HL-60/S4 treated with retinoic acid at 250 ng/mL for 4 days and 3 days (cell line): ENCODE measurements around the gene FBXO41.

Experiments used
- in situ Hi-C: fragments of 300-500 bp; cut with MboI; formaldehyde crosslinking; loops from 2 replicates; pipeline ENCODE4 v1.7.0; 2022; ENCODE audit warnings: low sequenced_read_pairs

The FBXO41 gene

DNA sequence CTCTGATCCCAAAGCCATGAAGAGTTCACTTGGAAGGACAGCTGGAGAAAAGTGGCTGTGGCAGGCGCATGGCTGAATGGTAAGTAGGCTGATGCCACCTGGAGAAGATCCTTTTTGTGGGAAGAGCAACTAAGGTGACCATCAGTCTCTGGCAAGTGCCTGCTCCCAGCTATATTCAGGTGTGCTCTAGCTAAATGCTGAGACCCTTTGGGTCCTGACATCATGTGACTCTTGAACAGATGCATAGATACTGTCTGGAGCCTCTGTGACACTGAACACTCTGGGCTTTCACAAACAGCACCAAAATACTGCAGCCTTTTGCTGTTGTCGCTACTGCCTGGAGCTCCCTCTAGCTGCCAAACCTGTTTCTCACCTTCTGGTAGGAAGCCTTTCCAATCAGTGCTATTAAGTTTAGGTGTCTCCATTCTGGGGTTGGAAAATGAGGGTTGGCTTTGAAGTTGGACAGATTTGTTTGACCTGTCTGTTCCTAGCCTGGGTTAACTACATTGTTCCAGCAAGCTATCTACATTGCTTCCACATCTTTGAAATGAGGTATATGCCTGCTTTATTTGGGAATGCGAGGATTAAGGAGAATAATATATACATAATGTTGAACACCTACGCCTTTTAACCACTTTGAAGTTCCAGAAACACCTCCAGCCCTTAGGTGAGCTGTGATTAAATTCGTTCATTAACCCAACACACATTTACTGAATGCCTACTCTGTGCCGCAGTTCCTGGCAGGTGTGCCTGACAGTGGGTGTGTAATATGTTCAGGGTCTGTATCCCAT, 6.0 kb upstream of the FBXO41 start:
- in situ Hi-C loops: no loop called here

DNA sequence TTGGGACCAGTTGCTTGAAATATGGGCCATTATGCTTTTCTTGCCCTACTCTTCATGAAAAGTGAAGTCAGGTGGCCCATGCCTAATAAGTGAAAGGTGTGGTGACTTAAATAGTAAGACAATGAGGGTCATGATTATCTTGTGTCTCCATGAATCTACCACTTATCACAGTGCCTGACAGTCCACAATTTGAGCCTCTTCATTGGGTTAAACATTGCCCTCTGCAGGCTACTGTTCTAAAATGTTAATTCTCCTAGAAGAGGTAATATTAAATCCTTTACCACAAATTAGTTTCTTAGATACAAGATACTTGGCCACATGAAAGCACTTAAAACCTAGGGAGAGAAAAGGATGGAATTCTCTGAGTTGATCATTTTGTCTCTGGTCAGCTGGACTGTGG, 5.0 kb upstream of the FBXO41 start:
- in situ Hi-C loops: no loop called here

DNA sequence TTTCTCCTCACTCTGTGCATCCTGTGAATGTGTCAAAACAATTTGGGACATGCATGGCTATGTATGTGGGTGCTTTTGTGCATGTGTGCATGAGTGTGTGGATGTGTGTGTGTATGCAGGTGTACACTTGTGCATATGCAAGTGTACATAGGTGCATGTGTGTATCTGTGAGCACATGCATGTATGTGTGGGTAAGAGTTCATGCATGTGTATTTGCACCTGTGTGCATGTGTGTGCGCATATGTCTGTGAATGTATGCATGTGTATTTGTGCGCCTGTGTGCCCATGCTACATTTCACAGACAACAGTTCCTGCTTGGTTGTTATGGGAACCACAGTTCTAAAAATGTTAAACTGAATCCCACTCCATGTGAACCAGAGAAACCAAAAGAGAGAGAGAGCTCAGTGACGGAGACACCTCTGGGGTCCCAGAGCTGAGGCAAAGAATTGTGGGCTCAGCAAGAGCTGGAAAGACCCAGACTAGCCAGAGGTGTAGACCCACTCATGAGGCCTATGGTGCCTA, 1.9 kb upstream of the FBXO41 start:
- in situ Hi-C loops: no loop called here

DNA sequence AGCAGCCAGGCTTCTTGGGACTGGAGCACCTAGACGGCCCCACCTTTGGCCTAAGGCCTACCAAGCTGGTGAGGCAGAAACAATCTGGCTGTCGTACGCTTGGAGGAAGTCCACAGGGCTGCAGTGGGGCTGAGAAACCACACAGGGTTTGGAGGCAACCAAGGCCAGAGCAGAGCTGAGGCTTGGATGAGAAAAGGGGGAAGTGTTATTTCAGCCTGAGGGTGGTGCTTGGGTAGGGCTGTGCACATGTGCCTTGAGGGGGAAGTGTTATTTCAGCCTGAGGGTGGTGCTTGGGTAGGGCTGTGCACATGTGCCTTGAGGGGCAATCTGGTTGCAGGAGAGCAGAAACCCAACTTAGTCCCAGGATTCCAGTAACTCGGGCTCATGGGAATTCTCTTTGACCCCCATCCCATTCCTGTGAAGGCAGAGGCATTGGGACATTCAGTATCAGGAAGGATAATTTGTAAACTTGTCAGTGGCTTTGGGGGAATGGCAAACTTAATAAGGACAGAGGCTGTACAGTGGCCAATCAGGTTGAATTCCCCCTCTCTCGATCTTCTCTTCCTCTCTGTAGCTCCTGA, 971 bp upstream of the FBXO41 start:
- in situ Hi-C loops: no loop called here

DNA sequence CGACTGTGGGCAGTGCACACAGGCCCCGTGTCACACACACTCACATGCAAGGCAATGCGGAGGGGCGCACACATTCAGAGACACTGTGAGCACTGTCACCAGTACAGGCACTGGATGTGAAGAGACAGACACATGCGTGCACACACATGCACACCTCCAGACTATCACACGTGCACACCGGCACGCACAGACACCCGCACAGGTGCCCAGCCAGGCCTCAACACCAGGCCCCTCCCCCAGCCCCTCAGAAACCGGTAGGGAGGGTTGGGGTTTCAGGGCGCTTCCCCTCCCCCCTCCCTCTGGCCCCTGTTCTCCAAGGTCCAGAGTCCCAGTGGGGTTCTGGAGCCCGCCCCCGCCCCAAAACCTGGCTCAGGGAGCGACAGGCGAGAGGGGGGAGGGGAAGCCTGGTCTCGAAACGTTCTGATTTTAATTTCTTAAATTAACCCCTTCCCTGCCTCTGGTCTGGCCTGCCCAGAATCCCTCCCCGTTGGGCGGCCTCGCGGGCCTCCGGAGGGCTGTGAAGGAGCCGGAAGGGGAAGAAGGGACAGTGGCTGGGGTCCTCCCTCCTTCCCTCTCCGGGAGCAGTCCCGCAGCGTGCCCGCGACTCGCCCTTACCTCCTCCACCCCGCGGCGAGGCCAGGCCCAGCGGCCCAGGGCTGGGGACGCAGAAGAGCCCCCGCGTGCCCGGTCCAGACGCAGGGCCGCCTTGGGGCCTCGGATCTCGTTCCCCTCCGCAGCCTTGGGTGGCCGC, 558 bp downstream of the FBXO41 start:
- in situ Hi-C loops: no loop called here

DNA sequence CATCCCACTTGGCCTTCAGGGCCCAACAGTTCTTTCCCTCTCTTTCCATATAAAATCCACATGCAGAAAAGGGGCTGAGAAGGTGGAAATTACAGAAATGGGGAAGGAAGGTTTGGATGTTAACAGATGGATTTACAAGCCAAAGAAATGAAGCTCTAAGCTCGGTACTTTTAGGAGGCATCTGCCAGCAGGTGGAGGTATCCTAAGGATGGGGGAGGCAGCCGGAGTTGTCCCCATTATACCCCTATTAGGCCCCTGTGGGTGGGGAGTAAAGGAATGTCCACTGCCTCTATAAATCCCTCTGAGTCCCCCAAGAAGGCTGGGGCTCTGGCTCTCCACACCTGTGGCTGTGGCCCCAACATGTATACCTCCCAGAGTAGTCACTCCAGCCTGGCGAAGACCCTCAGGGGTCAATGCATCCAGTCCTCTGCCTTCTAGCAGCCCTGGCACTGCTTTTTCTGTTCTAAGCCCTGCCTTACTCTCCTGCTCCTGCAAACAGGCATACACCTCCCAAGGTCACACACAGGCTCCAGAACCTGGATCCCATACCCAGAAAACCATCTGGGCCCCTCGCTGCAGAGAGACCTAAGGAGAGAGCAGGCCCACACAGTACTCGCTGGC, 1.2 kb downstream of the FBXO41 start:
- in situ Hi-C loops: no loop called here

DNA sequence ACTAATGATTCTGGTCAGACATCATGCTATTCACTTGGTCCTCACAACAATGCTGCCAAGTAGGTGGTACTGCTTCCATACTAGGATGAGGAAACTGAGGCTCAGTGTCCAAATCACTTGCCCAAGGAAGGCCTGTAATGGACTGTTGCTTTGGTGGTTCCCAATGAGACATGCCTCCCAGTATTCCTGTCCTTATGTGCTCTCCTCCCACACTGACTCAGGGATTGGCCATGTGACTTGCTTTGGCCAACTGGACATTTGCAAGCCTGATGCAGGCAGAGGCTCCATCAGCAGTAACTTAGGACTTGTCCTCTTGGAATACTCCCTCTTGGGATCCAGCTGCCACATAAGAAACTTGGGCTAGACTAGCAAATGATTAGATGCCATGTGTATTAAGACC, 3.0 kb downstream of the FBXO41 start:
- in situ Hi-C loops: no loop called here

DNA sequence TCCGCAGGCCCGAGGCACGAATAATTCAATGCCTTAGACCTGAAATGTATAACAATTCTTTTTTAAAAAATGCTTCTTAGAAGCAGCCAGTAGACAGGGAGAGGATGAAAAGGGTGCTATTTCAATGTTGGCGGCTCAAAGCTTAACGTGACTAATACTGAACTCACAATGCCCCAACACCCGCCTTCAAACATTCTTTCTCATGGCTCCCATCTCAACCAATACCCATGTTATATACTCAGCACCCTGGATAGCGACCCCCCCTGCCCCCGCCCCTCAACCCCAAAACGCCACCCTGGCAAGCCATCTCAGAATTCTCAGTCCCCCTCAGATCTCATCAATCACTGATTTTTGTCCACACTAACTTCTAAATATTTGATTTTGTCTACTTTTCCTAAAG, 4.4 kb downstream of the FBXO41 start:
- in situ Hi-C loops: no loop called here

DNA sequence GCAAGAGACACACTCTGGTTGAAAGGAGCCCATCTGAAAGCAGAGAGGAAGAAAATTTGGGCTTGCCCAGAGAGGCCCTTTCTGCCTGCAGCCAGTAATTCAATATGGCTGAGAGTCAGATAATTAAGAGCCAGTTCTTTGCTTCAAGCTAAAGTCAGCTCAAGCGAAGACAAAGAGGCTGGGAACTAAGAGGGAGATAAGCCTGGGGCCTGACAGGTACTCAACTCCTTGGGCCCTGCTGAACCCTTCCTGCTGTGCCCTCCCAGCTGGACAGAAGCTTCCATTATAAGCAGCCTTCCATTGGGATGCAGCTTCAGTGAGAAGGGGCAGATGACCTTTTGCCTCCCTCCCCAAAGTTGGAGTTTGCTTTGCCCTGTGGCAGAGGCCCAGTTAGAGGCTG, 12.0 kb downstream of the FBXO41 start:
- in situ Hi-C loops: no loop called here

DNA sequence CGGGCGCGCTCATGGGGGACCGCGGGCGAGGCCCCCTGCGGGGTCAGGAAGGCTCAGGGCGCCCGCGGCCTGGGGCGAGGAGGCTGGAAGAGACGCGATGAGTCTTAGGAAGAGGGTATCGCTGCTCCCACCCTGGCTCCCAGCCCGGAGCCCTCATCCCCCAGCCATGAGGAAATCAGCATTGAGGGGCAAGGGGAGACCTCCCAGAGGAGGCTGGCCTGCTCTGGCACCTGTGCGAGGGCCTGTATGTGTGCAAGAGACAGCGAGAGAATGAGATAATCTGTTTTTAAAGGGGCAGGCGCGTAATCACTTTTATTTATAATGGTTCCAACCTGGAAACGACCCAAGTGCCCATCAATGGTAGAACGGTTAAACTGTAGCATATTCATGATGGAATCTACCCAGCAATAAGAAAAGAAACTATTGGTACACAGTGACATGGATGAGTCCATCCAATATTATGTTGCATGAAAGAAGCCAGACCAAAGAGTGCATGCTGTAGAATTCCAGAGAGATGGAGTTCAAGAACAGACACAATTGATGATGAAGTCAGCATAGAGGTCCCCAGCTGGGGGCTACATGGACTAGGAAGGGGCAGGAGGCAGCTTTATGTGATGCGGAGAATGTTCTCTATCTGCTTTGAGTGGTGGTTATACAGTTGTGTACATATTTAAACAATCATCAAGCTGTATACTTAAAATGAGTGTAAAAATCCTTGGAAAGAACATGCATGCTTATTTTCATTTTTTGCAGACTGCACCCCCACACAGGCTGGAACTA, 14.4 kb downstream of the FBXO41 start:
- in situ Hi-C loops: no loop called here

DNA sequence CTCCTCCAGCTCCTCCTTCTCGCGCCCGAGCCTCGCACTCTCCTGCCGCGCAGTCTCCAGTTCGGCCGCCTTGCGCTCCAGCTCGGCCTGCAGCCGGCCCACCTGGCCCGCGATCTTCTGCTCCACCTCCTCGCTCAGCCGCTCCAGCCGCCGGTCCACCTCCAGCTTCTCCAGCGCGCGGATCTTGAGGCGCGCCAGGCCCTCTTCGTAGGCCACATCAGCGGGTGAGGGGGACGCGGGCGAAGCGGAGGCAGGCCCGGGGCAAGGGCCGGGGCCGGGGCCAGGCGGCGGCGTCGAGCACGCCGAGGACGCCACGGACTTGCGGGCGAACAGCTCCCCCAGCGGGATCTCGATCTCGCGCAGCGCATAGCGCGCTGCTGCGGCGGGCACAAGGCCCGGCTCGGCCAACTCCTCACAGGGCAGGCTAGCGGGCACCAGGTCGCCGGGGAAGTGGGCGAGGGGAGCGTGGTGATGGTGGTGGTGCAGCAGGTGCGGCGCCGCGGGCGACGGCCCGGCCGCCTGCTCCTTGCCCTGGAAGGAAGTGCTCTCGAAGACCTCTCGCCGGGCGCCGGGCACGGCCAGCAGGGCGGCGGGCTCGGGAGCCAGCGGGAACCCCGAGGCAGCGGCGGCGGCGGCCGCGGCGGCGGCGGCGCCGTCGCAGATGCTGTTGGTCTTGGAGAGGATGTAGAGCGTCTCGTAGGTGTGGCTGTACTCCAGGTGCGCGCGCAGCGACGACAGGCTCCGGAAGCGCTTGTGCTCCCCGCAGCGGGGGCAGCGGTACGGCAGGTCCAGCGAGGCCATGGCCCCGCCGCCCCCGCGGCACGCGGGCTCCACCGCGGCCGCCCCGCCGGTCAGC, 15.2 kb downstream of the FBXO41 start:
- in situ Hi-C loops: no loop called here

DNA sequence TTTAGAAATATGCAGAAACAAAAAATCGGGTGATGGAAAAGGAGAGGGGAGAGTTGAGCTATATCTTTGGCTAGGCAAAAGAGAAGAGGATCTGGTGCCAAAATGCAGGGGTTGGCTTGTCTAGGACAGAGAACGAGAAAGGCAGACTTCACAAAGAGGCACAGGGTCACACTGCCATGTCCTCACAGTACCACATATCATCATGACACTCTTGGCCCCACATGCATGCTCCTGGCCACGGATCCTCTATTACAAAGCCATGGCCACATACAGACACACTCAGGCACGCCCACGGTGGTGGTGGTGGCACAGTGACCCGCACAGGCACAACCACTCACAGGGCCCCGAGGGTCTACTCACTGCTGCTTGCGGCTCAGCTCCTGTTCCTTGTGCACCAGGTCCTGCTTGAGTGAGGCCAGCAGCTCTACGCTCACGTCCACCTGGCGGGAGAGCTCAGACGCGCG, 15.9 kb downstream of the FBXO41 start:
- in situ Hi-C loops: no loop called here

DNA sequence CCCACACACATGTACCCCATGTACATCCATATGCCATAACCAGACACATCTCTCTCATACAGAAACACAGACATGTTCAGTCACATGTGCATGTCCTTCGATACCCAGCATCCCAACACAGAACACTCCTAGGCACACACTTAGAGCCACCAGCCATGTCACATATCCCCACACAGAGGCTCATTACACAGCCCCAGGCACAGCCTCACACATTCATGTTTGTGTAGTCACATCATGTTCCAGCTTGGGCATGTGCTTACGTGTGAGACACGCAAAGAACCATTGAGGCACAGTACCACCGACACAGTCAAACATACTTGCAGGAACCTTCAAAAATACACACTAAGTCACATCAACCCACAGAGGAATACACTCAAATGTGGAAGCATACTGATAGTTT, 17.3 kb downstream of the FBXO41 start:
- in situ Hi-C loops: no loop called here

DNA sequence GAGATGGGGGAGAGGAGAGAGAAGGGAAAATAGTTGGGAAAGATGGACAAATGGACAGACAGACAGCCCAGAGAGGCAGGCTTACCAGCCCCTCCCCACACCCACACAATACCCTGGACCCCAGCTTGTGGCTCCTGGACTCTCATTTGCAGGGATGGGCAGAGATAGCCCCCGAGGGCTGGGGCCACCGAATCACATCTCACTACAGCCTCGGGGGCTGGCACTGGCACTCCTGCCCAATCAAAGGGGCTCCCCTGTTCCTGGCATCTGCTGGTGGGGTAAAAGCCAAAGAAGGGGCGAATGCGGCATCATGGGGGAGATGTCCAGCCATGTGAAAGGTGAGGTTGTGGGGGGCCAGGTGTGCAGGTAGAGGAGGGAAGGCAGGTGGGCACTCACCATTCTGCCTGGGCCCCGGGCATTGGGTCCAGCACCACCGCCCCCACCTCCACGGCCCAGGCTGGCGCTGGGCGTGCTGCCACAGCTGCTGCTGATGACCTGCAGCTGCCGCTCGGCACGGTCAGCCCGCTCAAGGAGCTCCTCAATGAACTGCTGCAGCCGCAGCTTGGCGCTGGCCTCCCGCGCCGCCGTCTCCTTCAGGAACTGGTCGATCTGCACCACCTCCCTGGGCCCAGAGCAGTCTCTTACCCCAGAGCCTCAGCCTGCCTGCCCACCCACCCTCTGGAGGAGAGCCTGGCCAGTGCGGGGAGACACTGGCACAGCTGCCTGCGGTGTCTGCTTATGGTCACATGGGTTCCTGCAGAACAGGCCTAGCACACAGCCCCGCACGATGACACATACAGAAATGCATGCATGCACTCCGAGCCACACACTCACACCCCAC, 18.0 kb downstream of the FBXO41 start:
- in situ Hi-C loops: no loop called here

DNA sequence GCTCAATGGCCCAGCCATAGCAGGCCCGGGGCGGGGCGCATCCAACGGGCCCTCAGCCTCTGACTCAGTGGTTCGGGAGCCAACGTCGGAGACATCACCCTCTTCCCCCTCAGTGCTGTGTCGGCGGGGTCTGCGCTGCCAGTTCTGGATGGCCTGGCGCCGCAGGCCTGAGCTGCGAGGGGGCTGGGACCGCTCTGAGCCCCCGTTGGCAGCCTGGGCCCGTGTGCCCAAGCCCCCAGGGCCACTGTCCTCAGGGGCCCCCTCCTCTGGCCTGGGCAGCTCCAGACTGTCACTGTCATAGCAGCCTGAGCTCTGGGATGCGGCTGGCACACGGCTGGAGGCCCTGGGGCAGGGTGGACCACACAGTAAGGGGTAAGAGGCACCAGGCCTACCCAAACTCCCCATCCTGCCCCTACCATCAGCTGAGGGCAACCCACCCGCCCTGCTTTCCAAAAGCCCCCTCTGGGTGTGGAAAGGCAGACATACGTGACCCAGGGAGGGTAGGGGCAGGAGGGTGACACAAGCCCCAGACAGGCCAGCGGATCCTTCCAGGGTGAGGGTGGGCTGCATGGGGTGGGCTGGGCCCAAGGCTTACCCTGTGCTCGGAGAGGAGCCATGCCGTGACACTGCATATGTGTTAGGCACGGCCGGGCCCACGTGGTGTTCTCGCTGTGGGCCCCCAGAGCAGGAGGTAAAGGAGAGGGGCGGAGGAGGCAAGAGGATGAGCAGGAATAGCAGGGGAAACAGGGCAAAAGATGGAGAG, 18.8 kb downstream of the FBXO41 start:
- in situ Hi-C loops: no loop called here

DNA sequence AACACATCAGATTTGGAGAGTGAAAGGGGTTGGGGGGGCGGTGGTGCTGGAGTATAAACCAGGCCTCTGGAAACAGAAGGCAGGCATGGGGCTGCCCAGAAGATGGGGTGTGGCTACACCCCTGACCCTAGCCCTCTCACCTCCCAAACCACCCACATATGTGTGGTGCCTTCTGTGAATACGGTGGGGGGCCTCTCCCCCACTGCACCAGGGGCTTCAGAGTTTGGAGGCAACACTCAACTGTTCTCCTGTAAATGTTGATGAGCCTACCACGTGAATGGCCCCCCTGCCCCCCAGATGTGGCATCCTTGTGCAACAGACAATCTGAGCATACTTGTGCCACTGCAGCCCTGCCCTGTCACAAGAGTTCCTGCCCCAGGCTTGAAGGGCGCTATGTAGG, 19.5 kb downstream of the FBXO41 start:
- in situ Hi-C loops: no loop called here

DNA sequence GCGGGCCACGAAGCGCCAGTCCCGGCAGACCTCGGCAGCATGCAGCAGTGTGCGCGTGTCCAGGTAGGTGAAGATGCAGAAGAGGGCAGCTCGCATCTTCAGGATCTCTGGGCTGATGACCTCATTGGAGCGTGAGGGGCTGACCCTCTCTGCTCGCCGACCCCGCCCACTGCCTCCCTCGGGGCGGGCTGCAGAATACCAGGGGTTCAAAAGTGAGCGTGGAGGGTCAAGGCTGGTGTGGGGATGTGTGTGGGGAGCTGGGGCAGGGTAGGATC, 20.0 kb downstream of the FBXO41 start:
- in situ Hi-C loops: no loop called here
